Stimulated activated CD8-positive, alpha-beta memory T cell treated with anti-CD3 and anti-CD28 coated beads, Interleukin-4, amount 100 ng/mL, for 1 hour (primary cell): ENCODE data around the gene RIMS4.
"Not testable (repeated sequence)": the region's sequence is repeated elsewhere in the genome, so short reads cannot be mapped to it uniquely, and the experiment has no call there.

Source experiments
- DNase-seq, 2 donors: peaks; one replicate each; pipeline ENCODE4 v3.0.0-alpha.2; 2020; ENCODE audit warnings: low read depth in 2 of 2, low spot score in 1 of 2

The RIMS4 gene

DNA sequence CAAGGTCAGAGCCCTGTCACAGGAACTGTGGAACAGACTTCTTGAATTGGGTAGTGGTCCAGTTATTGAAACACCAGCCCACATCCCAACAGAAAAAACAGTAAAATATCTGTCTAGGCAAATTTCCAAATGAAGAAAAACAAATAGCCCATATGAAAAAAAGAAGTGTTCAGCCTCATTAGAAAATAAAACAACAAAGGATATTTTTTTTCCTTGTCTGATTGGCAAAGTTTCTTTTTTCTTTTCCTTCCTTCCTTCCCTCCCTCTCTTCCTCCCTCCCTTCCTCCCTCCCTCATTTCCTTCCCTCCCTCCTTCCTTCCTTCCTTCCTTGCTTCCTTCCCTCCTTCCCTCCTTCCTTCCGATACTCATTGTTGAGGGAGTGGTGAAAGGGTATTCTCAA lies 20.6 kb upstream of the RIMS4 start:
- no peak for DNase-seq

DNA sequence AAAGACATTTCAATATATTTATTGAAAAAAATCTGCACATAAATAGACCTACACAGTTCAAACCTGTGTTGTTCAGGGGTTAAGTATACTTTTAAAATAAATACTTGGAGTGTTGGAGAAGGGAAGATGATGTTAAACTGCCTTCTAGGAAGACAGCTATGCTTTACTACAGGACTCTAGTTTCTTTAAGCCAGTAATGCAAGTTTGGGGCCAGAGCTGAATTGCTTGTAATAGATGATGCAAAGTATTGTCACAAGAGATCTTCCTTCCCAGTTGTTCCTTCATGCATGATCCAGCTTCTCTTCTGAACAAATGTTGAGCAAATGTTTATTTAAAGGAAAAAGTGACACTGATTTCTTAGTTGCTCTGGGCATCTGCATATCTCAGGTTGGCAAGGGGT lies 20.2 kb upstream of the RIMS4 start:
- DNase-seq: no peak

DNA sequence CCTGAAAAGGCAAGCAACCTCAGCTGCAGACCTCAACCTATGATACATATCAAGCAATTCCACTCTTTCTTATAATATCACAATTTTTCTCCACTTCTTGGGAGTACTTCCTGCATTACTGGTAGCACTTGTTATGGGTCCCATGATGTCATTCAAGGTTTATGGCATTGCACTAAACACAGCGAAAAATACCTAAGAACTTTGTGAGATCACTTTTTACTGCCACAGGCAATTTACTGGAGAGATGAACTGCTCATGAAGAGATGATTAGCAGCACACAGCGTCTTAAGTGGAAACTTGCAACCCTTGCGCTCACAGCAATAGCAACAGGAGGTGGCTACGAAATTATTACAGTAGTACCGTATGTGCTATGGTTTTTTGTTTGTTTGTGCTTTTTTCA lies 19.3 kb upstream of the RIMS4 start:
- no peak for DNase-seq

DNA sequence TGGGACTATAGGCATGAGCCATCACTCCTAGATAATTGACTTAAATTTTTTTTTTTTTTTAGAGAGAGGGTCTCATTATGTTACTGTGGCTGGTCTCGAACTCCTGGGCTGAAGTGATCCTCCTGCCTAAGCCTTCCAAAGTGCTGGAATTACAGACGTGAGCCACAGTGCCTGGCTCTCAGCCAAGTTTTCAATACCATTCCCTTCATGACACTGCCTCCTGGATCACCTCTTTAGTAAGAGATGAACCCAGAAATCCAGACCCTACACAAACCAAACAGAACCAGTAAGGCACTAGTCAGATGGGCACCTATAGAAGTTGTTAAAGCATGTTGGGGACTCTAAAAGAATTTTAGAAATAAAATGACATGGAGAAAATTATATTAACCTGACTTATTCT lies 18.3 kb upstream of the RIMS4 start:
- DNase-seq: no peak

DNA sequence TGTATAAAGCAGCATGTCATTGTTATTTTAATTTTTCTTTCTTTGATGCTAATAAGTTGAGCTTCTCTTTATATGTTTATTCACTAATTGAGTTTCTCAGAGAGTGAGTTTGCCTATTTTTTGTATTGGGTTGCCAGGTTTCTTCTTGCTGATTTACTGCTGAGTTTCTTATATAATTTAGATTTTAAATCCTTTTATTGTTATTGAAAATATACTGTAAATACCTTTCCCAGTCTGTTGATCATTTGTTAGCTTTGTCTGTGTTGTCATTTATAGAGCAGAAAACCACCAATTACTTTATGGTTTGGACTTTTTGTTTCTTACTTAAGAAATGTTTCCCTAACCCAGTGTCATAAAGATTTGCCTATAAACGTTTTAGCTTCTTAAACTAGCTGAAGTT lies 17.1 kb upstream of the RIMS4 start:
- DNase-seq: no peak

DNA sequence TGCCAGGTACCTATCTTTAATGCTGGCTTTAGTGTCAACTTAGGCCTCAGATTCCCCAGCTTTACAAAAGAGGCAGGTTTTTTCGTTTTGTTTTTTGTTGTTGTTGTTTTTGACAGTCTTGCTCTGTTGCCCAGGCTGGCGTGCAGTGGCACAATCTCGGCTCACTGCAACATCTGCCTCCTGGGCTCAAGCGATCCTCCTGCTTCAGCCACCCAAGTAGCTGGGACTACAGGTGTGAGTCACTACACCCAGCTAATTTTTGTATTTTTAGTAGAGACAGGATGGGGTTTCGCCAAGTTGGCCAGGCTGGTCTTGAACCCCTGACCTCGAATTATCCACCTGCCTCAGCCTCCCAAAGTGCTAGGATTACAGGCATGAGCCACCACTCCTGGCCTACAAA lies 11.2 kb upstream of the RIMS4 start:
- not testable (repeated sequence) for DNase-seq

DNA sequence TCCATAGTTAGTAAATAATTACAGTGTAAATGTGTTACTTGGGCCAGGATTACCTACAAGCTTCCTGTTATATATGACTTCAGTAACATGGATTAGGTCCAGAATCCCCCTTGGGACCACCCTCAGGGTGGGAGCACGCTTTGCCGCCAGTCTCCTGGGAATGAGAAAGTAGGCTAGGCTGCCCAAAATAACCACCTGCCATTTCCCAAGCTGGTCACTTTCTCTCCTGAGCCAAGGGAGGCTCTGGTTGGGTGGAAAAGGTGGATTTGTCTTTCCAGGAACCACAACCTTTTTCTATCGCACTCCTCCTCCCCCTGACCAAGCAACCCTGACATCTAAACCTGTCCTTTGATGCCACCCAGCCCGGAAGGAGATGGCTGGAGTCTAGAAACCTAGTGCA lies 9.6 kb upstream of the RIMS4 start:
- no peak for DNase-seq

DNA sequence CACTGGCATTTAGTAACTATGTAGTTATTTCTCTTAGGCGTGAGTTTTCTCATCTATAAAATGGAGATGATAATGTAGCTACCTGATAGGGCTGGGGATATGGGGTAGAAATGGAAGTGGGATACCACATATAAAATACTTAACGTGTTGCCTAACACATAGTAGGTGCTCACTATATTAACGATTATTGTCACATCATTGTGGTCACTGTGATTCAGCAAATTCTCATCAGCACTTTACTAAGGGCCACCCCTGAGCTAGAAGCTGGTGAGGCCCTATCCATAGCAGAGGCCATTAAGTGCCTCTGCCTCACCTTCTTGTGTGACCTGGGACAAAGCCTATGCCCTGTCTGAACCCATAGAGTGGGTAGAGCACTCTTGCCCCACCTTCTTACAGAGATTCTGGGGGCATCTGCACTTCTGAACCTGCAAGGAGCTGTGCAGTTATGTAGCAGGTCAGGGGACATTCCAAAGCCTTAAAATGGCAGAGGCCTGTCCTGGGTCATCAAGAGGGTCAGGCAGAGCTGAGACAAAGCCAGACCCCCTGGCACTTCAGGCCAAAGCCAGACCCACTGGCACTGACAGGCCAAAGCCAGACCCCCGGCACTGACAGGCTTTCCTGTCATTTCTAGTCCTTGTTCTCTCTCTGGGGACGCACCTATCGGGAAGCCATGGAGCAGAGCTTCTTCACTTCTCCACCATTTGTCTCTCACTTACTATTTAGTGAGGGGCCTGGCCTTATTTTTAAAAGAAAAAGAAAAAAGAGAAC lies 7.0 kb upstream of the RIMS4 start:
- no peak for DNase-seq

DNA sequence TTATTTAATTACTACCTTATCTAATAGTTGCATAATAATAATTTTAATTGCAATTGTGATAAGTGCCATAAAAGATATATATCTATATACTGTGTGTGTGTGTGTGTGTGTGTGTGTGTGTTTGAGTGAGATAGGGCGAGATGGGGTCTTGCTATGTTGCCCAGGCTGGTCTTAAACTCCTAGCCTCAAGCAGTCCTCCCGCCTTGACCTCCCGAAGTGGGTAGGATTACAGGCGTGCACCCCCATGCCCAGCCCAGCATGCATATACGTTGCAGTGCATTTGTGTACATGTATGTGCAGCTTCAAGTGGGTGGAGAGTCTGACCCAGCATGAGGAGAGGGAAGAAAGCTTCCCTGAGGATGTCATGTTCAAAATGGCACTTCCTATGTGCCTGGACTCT lies 4.6 kb upstream of the RIMS4 start:
- DNase-seq: no peak

DNA sequence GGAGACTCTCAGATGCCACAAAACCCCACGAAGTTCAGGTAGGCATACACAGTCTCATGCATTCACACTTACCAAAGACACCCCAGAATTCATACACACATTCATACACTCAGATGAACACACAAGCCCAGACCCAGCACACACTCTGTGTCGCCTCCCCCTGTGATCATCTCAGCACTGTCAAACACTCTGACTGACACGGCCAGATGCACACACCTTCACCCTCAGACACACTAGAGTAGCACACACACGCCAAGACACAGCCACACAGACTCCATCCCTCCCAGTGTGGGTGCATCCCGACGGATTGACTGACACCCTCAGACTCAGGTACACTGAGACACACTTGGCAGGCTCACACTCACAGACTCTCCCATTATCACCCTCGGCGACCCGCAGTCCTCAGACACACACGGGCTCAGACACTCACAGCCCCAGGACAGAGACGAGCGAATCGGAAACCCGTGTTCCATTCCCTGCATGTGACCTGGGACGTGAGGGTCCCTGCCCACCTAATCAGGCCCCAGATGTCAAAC lies 872 bp upstream of the RIMS4 start:
- DNase-seq: no peak

DNA sequence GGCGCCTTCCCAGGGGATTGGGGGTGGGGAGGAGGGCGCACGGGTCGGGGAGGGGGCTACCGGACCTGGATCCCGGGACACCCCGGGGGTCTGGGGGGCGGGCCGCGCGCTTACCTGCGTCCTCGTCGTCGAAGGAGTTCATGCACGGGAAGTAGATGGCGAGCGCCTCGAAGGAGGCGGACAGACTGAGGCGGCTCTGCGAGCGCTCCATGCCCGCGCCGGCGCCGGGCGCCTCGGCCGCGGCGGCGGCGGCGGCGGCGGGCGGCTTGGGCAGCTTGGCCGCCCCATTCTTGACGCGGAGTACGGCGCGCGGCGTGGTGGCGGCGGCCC lies 320 bp downstream of the RIMS4 start:
- no peak for DNase-seq

DNA sequence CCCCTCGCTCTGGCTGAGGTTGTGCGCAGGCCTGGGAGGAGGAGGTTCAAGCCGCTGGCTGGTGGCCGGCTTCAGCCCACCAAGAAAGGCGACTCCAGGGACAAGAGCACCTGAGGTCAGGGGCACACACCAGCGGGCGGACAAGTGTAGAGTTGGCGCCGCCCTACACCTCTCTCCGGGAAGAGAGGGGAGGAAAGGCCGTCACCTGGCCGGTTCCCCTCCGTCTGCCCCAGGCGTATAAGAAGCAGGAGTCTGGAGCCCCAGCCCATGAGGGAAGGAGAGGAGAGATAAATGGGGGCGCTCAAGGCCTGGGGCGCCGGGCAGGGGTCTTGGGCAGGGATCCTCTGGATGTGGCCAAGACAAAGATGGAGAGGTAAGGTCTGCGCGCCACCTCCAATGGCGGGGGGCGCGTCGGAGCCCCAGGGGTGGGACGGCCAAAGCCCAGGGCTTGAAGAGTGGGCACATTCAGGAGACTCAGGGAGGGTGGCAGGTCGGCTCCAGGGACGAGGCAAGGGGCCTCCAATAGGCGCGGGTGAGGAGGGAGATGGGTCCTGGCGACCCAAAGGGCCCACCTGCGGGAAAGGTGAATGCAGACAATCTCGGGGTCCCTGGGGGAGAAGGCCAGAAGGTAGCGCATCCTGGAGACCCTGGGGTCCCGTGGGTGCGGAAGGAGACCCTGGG lies 826 bp downstream of the RIMS4 start:
- DNase-seq: no peak

DNA sequence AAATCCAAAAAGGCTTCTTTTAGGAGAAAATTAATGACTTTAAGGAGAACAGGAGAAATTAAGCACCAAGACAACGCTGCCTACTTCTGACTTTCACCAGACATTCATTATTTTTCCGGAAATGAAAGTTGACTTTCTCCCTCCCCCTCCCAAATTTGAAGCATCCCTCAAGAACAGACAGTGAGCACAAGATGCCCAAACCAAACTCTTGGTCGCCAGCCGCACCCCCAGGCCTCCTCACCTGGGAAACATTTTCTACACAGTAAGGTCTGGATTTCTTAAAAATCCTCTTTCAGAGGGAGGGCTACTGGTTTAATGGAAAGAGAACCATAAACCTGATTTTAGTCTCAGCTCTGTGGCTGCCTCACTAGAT lies 2.7 kb downstream of the RIMS4 start:
- no peak for DNase-seq

DNA sequence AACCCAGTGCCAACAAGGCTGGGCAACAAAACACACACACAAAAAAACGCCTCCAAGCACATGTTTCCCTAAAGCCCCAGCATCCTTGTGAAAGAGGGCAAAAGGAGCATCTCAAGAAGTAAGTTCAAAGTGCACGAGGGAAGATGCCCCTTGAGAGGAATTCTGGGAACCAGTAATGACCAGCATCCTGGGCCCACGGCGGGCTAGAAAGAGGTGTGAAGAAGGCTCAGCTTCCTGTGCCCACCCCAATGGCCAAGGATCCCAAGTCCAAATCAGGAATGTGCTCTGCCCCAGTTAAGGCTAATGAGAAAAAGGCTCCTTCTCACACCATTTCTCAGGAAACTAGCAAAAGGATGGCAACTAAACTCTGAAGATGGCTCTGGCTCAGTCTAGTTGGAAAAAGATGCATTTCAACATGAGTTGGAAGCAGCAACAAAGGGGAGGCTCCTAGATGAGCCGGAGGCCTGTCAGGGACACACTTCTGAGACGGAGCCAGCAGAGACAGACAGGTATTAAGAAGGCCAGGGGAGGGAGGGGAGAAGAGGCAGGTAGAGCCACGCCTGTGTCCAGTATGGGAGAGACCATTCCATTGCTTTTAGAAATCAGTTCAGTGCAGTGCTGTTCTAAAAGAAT lies 3.2 kb downstream of the RIMS4 start:
- DNase-seq: no peak

DNA sequence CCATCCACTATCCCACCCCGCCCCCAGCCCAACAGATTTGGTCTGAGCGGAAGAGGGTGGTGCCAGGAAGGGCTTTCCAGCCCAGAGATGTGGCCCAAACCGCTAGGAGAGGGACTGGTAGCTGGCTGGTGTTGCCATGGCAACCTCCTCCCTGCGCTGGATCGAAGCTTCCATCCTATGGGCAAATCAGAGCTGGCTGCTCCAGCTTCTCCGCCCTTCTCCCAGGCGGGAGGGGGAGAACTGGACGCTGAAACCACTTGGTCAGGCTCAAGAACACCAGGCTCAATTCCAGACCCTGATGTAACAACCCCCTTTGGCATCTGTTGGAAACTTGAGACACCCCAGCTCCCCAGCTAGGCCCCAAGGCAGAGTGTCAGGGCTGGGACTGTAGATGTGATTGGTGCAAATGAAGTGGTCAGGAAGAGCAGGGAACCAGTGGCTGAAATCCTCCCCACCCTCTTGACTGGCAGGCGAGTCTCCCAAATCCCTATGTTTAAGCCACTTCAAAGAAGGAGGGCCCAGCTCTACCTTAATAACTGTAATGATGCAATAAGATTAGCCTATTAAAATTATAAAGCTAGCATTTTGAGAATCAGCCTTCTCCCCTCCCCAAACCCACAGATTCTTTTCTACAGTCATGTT lies 4.2 kb downstream of the RIMS4 start:
- DNase-seq: no peak

DNA sequence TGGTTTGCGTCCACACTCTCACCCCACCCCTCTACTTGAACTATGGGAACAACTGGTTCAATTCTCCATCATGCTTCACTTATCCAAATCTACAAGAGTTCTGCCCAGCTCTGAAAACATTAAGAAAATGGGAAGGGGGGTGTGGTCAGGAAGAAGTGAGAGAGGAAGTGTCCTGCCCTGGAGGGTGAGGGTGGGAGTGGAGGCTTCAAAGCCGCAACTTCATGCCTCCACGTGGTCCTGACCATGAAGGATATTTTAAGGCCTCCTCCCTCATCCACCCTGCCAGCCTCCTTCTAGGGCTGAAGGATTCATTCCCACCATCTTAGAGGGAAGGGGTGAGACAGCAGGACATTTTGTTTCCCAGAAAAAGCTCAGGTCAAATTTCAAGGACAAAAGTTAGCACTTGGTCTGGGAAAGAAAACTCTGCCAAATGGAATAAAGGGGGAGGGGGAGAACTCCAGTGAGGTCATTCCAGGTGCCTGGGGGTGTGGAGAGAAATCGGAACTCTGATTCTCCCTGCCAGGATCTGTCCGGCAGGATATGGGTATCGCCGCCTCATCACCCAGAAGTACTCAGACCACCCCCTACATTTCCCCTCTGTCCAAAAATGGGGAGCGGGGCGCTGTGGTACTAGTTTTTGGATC lies 4.9 kb downstream of the RIMS4 start:
- no peak for DNase-seq

DNA sequence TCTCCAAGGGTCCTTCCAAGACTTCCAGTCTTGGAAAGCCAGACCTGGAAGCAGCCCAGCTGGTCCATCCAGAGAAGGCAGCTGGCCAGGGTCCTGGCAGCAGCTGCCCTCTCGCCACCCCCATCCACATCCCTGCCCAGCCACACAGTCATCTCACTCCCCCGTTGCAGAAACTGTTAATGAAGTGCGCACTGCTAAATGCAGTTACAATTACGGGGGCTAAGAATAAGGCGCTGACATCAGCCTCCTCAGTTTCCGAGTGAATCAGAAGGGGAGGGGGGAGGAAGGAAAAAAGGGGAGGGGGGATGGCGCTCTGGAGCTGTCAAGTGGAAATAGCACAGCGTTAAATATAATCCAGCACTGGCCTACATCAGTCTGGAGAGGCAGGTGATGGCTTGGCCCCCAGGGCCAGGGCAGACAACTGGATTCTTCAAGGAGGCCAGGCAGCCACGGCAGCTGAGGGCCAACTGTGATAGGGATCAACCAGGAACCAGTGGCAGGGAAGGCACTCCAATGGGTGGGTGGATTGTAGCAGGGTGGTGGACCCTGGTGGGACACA lies 6.9 kb downstream of the RIMS4 start:
- no peak for DNase-seq

DNA sequence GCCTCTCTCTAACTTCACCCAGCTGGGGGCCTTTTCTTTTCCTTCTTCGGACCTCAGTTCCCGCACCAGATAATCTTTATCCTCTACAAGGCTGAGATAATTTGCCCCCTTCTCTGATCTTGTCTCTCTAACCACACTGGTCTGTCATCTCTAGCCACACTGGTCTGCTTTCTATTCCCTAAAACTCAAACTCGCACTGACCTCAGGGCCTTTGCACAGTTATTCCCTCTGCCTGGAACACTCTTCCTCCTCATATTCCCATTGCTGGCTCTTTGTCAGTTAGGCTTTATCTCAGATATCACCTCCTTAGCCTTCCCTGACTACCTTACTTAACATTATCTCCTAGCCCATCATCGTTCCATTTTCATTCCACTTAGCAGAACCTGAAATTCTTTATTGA lies 7.6 kb downstream of the RIMS4 start:
- no peak for DNase-seq

DNA sequence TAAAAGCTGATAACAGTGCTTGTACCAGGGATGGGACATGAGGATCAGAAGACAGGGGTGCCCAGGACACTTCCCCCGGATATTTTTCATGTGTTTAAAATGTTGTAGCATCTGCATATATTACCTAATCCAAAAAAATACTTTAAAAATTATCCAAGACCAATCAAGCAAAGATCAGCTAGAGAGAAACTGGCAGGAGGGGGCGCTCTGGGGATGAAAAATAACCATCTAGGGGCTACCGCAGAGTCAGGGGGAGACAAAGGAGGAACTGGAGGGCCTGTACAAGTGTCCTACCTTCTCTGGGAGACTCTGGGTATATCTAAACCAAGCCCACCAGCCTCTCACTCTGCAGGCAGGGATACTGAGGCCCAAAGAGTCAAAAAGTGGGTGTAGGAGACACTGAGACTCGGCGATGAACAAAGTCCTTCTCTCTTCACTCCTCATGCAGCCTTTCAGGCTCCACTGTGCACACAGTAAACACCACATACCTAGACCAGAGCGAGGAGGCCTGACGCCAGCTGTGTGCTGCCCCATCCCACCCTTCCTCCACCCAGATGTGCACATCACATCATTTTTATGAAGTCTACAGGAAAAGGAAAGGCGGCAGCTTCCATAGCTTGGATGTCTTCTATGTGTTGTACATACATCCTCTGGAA lies 9.8 kb downstream of the RIMS4 start:
- DNase-seq: no peak

DNA sequence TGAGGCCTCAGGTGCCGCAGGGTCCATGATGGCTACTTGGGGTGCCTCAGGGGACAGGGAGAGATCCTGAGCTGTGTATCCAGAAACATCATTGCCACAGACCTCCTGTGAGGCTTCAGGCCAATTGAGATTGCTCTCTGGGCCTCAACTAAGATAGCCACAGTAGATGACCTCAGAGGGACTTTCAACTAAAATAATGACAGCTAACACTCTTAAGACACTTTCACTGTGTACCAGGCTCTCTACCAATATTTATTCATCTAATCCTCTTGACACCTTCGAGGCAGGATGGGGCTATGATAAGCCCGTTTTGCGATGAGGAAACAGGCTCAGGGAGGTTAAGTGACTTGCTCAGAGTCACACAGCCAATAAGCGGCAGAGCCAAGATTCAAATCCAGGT lies 10.7 kb downstream of the RIMS4 start:
- DNase-seq: no peak
